Effector CD4-positive, alpha-beta T cell (primary cell): Measurements from ENCODE around the gene FSHB. TPM values are rescaled to one million over a fixed set of nuclear protein-coding genes. Genes with fewer than 3 reads are reported as not detected.
"Not testable (repeated sequence)": the region's sequence is repeated elsewhere in the genome, so short reads cannot be mapped to it uniquely, and the experiment has no call there.

Source experiments
- DNase-seq: peaks from one replicate; pipeline ENCODE4 v3.0.0-alpha.2; 2020
- total RNA-seq: gene quantifications from one replicate; lab custom pipeline; 2026; lab: John Stamatoyannopoulos, UW

The FSHB gene
- total RNA-seq: not detected

DNA sequence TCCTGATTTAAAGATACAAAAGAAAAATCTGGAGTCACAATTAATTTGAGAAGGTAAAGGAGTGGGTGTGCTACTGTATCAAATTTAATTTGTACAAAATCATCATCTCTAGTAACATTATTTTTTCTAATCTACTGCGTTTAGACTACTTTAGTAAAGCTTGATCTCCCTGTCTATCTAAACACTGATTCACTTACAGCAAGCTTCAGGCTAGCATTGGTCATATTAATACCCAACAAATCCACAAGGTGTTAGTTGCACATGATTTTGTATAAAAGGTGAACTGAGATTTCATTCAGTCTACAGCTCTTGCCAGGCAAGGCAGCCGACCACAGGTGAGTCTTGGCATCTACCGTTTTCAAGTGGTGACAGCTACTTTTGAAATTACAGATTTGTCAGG lies at the start of gene FSHB:
Gene FSHB, plus strand, starts transcription at position 301 of the 400 bp plus-strand sequence. CDS start 889 bp downstream, outside the sequence.
- no peak for DNase-seq

- no peak for DNase-seq
Measured at GRCh38 chr11:30186748-30187147, 44.1 kb upstream of the FSHB start.

DNA sequence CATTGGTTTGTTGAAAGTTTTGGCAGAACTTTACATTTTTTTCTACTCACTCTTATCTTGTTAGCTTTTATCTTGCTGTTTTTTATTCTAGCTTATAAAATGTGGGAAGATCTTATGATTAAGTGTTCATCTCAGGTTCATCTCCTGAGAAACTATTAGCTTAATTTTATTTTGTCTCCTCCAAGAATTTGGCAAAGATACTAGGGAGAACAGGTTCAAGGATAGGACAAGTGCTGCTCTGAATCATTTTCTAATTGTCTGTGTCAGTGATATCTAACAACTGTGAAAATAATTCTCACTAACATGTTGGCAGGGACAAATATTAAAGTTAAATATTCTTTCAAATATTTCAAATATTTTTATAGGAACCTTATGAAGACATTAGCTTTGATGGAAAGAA lies 38.2 kb upstream of the FSHB start:
- no peak for DNase-seq

GRCh38 chr11:30196400-30197206 lies 34.2 kb upstream of the FSHB start:
- DNase-seq: no peak

DNA sequence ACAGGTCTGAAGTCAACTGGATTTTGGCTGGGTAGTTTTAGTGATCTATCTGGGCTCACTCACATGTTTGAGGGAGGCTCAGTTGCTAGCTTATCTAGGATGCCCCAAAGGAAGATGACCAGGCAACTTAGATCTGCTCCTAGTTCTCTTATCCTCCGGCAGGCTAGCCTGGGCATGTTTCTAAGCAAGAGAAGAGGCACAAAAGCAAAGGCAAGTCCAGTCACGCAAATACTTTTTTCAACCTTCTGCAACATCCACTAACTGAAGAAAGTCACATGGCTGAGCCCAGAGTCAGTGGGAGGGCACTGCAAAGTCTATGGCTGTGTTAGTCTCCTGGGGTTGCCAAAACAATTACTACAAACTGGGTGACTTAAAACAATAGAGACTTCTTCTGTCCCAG lies 32.9 kb upstream of the FSHB start:
- no peak for DNase-seq

- DNase-seq: not testable (repeated sequence)
Measured at GRCh38 chr11:30202989-30203388, 27.8 kb upstream of the FSHB start.

- DNase-seq: no peak
Measured at GRCh38 chr11:30203850-30204249, 27.0 kb upstream of the FSHB start.

DNA sequence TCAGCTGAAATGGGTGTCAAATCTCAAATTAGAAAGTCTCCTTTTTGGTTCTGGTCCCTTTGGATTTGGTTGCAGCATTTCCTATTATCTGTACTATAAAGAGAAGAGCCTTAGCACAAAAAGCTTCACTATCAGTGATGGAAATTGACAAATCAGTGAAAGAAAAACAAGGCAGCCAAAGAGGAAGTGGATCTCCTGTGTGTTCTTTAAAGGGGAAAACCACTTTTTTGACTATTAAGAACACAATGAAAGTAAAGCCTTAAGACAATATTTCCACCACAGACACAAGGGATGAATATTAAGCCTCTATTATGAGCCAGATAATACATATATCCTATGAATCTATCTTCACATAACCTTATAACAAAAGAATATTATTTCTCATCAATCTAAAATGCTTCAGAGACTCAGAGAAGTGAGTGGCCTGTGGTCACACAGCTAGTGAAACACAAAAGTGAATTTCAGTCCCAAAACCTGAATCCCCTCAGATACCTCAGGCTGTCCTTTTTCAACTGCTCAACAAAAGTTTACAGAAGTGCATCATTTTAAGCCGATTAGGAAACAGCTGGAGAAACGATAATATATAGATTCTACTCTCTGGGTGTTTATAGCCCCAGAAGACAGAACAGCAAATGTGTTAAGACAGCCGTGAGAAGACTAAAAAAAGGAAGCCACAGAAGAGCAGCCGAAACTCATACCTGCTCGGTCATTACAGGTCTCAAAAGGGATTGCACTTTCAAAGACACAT lies 24.4 kb upstream of the FSHB start:
- DNase-seq: no peak

- no peak for DNase-seq
Measured at GRCh38 chr11:30210357-30210756, 20.5 kb upstream of the FSHB start.

DNA sequence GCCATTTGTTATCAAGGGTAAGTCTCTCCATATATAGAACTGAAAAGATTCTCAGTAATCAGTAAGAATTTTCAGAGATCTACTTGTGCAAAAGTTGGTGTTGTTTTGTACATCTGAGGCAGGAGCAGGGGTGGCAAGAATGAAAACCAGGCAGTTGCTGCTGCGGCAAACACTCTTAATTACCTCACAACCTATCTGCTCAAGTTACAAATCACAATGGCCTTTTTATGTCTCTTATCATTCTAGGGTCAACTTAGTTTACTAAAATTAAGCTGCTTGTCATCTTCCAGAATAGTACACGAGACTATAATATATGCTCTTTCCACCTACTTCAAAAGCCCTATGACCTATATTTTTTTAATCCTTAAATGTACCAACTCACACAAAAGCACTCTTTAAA lies 14.3 kb upstream of the FSHB start:
- DNase-seq: no peak

DNA sequence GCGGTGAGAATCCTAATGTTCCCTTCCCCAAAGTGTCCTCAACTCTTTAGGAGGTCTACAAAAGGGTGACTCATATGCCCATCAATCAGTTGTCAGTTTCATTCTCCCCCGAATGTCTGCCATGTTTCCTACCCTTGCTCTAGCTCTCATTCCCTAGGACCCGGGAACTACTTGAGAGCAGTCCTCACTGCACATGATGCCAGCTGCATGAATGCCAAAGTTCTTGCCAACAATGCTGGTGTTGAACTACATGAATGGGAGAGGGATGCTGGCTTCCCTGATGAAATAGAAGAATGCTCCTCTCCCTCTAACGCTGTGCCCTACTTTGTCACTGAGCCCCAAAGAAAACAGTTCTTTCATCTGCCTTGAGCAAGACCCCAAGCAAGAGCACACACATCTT lies 12.5 kb upstream of the FSHB start:
- no peak for DNase-seq

GRCh38 chr11:30225642-30226041 lies 5.2 kb upstream of the FSHB start:
- DNase-seq: no peak

DNA sequence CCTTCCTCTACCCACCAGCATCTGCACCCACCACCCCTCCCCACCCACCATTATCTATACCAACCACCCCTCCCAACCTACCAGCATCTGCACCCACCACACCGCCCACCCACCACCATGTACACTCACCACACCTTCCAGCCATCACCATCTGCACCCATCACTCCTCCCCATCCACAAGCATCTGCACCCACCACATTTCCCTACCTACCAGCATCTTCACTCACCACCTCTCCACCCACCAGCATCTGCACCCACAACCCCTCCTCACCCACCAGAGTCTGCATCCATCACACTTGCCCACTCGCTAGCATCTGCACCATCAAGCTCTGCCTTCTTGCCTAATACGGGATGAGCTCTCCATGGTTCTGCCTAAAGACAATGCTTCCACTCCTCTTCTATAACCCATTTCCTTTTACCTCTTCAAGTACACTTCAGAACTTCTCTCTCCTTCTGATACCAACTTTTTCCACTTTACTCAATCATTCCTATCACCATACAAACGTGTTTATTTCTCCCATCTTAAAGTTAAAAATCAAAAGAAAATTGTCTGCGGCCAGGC lies 2.4 kb upstream of the FSHB start:
- no peak for DNase-seq

- no peak for DNase-seq
Measured at GRCh38 chr11:30239025-30239424, 8.2 kb downstream of the FSHB start.

DNA sequence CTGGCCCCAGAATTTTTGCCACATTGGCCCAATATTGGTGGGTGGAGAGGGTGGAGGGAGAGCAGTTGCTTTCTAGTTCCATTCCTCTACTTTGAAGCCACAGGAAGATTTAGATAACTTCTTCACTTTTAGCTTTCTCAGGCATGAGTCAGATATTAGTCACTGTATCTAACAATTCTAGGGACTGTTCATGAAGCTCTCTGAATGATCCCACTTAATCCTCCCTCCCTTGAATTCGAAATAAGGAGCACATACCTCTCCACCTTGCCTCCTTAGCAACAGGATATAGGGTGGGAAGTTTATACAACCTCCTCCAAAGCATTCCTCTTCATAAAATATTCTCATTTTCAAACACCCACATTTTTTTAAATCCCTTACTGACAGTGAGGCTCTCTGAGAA lies 13.5 kb downstream of the FSHB start:
- no peak for DNase-seq

DNA sequence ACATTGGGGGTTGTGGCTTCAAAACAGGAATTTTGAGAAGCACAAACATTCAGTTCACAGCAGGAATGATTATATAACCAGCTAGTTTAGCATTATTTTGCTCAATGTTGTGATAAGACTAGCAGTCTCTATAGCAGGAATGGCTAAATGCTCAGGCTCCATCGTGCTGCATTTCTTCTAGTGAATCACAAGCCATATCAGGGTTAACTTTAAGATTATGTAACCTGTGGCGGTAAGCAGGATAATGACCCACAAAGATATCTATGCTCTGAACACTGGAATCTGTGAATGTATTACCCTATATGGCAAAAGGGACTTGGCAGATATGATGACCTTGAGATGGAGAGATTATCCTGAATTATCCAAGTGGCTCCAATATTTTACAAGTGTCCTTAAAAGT lies 14.8 kb downstream of the FSHB start:
- DNase-seq: no peak

- DNase-seq: no peak
Measured at GRCh38 chr11:30254307-30255298, 23.8 kb downstream of the FSHB start.

DNA sequence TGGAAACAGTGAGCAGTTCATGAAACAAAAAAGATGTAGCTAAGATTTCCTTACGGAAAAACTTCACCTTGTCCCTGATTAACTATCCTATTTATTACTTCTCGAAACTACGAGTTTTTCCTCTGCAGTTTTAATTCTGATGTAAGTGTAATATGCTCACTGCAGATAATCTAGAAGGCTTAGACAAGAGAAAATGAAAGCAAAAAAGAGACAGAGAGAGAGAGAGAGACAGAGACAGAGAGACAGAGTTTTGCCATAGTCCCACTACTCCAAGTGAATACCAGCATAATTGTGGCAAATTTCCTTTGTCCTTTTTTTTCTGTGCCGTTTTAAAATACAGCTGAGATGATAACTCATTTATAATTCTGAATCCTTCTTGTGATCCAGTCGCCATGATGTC lies 24.8 kb downstream of the FSHB start:
- DNase-seq: no peak

DNA sequence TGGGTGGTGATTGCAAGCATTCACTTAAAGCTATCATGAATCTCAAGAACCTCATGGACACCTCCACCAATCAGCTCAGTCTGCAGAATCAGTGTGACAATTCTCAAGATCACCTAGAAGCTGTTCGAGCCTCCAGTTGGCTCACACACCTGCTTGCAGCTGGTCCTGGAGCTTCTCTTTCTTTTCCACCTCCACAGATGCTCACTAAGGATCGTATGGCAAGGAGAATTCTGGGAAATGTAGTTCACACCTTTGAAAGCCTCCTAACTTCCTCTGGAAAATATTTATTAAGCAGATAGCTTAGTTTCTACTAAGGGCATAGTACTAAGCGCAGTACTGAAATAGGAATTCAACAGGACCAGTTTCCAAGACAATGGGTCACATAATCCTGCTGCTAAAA lies 26.2 kb downstream of the FSHB start:
- DNase-seq: no peak

DNA sequence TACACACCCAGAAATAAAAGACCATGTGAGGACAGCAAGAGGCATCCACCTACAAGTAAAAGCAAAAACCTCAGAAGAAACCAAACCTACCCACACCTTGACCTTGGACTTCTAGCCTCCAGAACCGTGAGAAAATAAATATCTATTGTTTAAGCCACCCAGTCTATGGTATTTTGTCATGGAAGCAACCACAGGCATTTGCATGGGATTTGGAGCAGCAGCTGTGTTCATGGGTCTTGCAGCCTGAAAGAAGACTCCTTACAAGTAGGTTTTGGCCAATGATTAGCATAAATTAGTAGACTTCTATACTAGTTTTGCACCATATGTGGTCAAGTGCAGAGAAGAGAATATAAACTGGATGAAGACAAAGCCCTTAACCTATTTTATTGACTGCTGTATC lies 27.9 kb downstream of the FSHB start:
- no peak for DNase-seq

GRCh38 chr11:30260813-30261212 lies 30.0 kb downstream of the FSHB start:
- DNase-seq: no peak

- no peak for DNase-seq
Measured at GRCh38 chr11:30261821-30262220, 31.0 kb downstream of the FSHB start.

DNA sequence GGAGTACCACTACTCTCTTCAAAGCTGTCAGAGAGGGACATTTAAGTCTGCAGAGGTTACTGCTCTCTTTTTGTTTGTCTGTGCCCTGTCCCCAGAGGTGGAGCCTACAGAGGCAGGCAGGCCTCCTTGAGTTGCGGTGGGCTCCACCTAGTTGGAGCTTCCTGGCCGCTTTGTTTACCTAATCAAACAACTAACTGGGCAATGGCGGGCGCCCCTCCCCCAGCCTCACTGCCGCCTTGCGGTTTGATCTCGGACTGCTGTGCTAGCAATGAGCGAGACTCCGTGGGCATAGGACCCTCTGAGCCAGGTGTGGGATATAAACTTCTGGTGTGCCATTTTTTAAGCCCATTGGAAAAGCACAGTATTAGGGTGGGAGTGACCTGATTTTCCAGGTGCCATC lies 37.8 kb downstream of the FSHB start:
- not testable (repeated sequence) for DNase-seq
